Frontal cortex (tissue), 4 donors: ENCODE measurements around the gene LRGUK. TPM values are rescaled to one million over a fixed set of nuclear protein-coding genes. Genes with fewer than 3 reads are reported as not detected.

Experiments used
- DNase-seq, 2 donors: peaks; one replicate each; pipeline ENCODE4 v3.0.0; 2012; ENCODE audit warnings: low spot score in 2 of 2
- FAIRE-seq: peaks from 2 replicates; lab custom pipeline; 2012; peaks lifted over from hg19 to GRCh38; lab: Jason Lieb, UNC
- total RNA-seq: library from RNA; depleted of rRNA; stranded (reverse); fragments of >200 nt; gene quantifications from one replicate; pipeline ENCODE4 v1.2.3, GENCODE V29; 2014
- donor health status: control.
- donor health status: control.
- donor health status: control.

The LRGUK gene
- total RNA-seq, 1 donor from 2014 or later, result 14.3 TPM

DNA sequence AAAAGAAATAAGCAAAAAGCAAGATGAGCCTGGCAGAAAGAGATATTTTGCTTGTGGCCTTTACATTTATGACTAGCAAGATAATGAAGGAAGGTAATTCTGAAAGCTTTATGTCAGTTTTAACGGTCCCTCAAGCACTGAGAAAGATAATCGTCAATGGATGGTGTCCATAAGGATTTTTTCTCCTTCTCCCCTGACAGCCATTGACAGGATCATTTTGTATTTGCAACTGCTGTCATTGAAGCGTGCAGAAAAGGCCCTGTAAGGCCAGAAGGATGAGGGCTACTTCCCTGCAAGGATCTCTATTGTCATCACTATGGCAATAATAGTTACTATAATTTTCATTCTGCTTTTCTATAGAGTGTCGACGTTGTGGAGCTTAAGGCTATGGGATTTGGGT lies 994 bp upstream of the LRGUK start:
- FAIRE-seq (no peak), DNase-seq (no peak)

DNA sequence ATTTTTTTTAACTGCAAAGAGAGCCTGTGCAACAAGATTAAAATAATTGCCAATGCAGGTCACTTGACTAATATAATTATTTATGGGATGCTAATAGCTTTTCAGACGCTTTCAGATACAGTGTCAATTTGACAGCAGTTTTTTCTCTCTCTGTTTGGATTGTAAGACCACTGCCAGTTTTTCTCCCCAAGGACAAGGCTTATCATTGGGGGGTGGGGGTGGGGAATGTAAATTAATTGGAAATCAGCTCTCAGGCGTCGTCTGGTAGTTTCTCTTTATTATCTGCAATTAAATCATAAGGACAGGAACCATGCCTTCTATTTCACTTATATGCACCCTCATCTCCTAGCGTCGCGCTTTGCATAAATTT lies 559 bp upstream of the LRGUK start:
- no peak for FAIRE-seq

DNA sequence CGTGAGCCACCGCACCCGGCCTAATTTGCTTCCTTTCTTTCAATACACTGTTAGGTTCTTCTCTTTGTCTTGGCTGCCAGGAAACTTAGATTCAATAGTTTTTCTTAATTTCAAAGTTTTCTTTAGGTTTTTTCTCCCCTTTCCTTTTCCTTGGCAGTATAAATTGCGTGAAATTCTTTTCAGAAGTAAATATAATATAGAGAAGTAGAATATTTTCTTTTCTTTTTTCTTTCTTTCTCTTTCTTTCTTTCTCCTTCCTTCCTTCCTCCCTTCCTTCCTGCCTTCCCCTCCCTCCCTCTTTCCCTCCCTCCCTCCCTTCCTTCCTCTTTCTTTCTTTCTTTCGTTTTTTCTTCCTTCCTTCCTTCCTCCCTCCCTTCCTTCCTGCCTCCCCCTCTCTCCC lies 1.7 kb downstream of the LRGUK start:
- FAIRE-seq (no peak), DNase-seq (no peak)

More for the DNA sequence above, 559 bp upstream of the LRGUK start:
- DNase-seq, result no peak

DNA sequence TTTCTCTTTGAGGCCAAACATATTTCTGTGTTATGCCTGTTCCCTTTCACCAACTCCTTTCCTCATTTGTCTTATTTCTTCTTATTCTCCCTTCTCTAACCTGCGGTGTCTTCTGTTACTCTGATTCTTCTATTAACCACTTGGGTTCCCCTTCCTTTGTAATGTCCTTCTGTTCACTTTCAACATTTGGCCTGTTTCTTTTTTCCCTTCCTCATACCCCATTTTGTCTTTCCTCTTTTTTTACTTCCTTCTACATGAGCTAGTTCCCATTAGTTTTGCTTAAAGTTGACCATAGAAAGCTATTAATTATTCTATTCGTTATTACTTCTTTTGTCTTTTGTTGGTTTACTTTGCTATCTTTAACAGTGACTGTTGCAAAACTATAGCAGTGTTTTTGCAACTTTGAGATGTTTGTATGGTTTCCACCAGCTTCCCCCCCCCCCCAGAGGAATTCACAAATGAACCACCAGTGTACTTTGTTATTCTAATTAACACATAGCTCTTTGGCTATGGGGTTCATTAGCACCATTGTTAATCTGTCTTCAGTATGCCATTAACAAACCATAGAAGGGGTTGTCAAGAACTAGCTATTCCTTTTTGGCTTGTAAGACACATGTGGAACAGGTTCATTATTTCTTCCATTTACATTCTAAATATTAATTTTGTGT lies 2.9 kb downstream of the LRGUK start:
- FAIRE-seq (no peak), DNase-seq (no peak)

DNA sequence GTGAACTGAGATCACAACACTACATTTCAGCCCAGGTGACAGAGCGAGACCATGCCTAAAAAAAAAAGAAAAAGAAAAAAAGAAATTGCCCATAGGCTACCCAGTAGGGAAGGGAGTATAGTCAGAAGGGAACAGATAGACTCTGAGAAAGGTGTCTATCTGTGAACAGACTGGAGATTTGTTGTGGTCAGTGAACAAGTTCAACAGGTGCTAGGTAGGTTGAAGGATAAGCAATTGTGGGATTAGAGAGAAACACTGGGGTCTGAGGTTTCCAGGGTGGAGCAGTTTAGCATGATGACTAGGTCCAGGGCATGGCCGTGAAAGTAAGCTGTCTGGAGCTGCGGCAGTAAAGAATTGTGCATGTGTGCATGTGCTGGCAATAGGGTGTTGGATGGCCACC lies 6.9 kb downstream of the LRGUK start:
- FAIRE-seq, result no peak
- no peak for DNase-seq

DNA sequence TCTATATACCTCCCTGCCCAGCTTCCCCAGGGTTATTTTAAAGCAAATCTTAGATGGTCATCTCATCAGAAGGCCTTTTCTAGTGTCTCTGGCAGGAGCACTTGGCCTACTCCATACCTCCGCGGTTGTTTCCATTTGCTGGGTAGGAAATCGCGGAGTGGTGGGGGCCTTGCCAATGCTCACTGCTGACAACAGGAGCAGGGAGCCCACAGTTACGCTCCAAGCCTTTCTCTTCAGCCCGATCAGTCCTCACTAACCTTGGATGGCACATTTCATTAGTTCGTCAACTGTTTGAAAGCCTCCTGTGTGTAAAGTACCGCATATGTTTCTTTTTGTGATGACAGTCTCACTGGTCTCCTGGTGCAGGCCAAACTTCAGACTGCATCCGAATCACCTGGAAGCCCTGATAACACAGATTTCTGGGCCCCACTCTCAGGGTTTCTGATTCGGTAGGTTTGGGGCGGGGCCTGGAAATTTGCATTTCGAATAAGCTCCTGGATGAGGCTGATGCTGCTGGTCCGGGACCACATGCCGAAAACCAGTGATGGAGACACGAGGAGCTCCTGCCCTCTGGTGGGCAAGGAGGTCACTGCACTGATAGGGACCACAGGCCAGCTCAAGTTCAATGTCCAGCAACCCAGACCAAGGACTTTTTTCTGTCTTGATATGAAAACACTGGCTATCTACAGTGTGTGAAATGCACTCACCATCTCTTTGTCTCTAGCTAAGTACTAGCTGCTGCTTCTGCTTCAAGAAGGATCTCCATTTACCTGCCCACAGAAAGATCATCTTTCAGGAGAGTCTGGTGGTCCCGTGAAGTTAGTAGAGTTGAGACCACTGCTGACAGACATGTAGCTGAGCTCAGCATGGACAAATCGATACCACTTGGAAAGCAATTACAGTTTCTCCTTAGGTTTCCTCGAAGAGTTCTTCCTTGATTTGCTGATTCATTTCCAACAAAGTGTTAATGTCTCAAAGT lies 14.0 kb downstream of the LRGUK start:
- FAIRE-seq (no peak), DNase-seq (peak; percentile 37 to 71)

DNA sequence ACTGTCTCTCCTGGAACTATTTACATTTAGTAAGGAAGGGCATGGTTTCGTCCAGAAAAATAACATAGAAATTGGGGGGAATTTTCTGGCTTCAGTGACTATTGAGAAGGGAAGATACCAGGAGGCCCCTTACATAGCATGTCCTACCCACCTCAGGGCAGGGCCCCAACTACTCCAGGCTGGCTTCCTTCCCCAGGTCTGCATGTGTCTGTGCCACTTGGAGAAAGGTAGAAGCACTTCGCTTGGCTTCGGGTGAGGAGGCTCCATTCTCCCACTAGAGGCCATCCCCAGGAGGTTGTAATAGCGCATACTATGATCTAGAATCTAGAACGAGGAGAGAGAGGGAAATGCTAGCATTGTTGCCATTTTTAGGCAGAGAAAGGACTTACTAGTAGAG lies 14.7 kb downstream of the LRGUK start:
- FAIRE-seq, result no peak

DNA sequence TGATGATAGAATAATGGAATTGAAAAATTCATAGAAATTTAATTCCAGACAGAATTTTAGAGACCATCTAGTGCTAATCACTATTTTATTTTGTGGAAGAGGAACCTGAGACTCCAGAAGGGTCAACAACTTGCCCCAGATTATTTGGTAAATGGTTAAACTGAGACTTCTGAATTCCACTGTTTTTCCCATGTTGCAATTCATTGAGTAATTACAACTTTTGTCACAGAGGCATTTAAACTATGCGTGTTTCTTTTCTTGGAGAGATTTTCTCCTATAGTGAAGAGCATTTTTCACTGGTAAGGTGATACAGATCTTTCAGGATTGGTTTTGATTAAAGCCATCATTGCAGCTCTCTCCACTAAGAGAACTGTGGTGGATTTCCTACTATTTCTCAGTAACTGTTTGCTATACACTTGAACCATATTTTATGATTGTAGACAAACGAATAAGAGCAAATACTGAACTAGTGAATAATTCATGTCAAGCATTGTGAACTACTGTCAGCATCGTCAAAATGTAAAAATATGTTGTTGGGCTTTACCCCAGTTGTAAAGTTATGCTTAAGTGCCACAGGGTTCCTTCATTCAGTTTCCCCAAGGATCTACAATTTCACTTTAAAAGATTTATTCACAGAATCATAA lies 26.5 kb downstream of the LRGUK start:
- no peak for FAIRE-seq

More for the DNA sequence above, 14.7 kb downstream of the LRGUK start:
- DNase-seq, result no peak

DNA sequence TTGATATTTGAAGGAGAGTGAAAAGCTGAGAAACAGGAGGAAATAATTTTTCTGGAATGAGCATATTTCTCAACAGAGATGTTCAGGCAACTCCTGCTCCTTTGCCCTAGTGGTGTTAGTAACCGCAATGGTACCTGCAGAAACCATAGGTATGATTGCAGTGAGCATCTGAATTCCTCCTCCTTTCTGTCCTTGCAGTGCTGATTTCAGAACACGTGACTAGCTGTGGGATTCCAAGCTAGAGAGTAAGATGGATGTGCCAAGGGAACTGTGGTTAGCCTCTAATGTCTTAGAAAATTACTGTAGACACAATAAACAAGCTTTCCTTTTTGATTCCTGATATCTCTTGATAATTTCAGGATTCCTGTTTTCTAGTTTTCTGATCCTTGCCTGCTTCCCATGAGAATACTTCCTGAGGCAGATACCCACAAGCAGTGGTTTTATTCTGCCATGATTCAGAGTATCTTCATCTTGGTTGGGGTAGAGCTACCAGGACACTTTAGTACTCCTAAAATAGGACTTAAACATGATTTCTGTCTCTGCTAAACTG lies 27.5 kb downstream of the LRGUK start:
- FAIRE-seq, result no peak
- DNase-seq, result no peak

More for the DNA sequence above, 26.5 kb downstream of the LRGUK start:
- DNase-seq, result no peak

DNA sequence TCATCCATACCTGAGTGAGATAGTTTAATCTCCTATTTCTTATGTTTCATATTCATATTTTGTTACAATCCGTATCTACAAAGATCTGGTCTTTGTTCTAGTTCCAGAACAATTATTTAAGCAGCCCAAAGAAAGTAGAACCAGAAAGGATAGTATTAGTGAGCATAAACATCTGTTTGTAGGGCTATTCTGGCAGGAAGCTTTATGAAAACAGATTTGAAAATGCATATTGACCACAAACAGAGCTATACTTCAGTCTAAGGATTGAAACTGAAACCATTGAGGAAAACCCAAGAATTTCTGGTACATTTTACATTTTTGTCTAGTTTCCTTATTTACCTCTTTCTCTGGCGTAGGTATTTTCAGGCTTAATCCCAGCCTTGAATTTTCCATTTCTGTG lies 28.1 kb downstream of the LRGUK start:
- FAIRE-seq (no peak), DNase-seq (no peak)

DNA sequence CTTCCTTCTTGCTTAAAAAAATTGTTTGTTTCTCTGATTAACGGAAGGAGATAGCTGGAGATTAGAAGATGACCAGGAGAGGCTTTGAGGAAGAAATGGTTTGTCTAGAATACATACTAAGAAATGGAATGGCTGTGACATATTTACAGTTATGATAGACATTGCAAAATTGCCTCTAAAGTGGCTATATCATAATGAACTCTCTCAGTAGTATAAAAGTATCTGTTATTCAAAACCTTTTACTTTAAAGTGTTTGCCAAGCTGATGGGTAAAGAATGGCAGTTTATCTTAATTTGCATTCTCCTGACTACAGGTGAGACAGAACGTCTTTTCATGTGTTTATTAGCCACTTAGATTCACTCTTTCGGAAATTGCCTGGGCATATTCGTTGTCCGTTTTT lies 28.7 kb downstream of the LRGUK start:
- DNase-seq (no peak), FAIRE-seq (no peak)

DNA sequence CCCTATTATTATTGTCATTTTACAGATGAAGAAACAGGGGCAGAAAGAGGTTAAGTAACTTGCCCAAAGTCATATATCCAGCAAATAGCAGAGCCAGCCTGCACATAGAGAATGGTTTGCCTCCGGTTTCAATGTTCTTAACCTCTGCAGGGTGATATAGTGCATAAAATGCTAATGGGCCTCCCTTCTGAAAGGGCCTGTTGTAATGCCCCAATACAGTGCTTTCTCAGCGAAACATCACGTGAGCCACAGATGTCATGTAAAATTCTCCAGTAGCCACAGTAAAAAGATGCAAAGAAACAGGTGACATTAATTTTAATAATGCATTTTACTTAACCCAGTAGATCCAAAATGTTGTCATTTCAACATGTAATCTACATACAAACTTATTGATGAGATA lies 38.1 kb downstream of the LRGUK start:
- no peak for FAIRE-seq
- peak in 1 of 2 donors; percentile 10 for DNase-seq

DNA sequence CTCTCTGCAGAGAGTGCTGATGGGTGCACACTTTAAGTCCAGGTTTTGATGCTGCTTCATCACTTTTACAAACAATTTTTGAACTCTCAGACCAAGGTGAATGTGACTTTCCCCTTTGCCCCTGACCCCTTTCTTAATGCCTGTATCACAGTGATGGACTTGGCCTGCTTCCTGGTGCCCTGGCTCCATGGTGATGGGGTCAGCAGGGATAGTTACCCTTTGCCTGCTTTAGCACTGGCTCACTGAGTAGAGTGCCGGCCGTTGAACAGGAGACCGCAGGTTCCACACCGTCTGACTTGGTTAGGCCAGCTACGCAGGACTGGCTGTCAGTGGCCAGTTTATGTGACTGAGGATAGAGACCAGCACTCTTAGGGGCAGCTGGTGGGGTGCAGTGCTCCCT lies 40.1 kb downstream of the LRGUK start:
- no peak for DNase-seq
- no peak for FAIRE-seq

DNA sequence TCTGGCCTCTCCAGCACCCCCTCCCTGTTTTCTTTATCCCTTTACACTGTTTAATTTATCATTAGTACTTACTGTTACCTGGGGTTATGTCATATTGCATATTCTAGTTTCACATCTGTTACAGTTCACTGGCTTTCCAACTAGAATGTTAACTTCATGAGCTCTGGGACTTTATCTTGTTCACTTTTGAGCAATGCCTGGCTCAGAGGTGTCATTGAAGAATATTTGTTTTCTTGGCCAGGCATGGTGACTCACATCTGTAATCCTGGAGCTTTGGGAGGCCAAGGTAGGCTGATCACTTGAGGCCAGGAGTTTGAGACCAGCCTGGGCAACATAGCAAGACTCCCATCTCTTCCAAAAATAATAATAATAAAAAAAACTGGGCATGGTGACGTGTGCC lies 40.7 kb downstream of the LRGUK start:
- DNase-seq (no peak), FAIRE-seq (no peak)

DNA sequence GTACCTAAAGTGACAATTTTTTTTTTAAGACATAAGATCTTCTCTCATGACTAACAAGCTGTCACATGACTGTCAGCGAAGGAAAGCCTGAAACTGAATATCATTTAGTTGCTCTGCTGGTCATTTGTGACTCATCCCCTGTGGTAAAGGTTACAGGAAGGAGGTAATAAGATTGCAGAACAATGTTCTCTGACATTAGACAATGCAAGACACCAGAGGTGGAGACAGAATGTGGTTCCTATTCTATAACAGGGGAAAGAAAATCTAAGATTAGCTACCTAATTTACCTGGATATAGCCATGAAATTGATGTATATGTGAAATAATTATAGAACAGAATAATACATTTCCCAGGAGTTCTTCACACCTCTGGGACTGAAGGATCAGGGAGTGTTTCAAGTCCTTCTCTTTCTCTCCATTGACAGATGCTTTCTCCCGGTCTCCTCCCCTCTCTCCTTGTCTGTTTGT lies 47.7 kb downstream of the LRGUK start:
- FAIRE-seq, result no peak
- DNase-seq, result no peak

DNA sequence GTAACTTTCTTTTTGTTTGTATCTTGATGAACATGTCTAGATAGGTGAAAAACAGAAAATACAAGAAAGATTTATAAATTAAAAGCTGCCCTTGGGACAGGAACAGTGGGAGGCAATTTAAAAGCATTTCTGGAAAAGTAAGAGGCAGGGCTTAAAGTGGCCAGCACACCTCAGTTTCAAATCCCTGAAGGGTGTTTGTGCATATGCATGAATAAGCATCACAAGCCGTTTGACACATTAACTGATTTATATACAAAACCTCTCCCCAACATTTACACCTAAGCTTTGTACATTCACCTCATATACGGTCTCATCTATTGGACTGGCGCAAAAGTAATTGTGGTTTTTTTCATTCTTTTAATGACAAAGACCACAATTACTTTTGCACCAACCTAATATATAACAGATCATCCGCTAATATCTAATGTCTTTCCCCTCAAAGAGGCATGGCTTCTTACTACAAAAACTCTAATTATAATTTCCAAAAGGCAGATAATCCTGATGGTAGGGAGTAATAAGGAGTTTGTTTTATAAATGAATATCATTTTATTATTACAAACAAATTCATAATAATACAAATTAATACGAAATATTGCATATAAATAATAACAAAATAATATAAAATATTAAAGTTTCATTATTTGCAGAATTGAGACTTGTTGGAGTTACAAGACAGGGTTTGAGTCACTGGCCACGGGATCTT lies 48.3 kb downstream of the LRGUK start:
- no peak for FAIRE-seq
- DNase-seq, result no peak

DNA sequence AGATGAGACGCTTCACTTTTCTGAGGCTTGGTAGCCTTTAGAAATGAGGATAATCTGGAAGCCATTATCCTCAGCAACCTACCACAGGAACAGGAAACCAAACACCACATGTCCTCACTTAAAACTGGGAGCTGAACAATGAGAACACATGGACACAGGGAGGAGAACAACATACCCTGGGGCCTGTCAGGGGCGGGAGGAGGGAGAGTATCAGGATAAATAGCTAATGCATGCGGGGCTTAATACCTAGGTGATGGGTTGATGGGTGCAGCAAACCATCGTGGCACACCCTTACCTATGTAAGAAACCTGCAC lies 48.9 kb downstream of the LRGUK start:
- no peak for DNase-seq
- FAIRE-seq, result no peak

DNA sequence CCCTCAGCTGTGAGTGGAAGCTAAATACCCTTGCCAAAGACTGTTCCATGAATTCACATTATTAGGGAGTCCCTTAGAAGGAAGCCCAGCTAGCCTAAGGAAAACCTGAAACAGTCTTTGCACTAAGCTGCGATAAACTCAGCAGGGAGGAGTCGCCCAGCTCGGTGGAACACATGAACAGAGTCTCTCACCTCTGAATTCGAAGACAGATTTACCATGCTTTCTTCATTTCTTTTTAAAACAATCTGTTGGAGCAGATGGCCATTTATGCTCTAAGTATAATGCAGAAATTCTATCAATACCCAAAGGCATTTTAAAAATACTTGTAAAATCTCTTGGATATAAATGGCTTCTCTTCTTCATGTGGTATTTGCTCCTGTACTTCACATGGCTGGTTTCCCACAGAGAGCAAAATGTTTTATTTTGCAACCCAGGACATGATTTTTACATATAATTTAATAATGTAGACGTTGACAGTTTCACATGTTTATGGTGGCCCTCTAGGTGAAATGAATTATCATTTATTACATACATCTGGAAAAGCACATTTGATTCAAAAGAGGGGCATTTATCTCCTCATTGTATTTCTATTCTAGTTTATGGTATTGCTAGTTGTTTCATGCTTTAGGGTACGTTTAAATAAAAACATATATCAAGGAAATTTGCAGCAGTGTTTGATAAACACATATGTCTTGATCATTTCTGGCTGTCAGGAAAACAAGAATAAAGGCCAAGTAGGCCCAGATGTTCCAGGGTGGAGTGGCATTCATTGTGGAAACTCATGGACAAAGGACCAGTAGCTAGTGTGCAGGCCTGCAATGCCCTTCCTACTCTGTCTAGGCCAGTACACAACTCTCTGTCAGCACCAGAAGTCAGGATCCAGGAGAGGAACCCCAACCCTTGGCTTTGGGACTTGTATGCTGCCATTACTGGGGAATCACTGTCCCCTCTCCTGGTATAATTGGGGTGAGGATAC lies 52.2 kb downstream of the LRGUK start:
- DNase-seq, result no peak

DNA sequence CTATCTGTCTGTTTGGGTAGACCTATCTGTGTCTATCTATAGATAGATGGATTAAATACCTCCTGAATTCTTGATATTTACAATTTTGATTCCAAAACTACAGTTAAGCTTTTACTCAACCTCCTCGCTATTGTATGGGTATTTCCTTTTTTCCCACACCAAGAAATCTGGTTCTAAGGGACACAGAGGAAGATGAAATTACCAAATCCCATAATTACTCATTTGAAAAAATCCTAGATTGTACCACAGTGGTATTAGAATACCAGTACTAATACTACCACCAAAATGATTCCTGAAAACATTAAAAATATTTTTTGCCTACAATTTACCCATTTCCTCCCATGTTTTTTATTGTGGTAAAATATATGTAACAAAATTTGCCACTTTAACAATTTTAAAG lies 53.2 kb downstream of the LRGUK start:
- no peak for FAIRE-seq

More for the DNA sequence above, 52.2 kb downstream of the LRGUK start:
- no peak for FAIRE-seq

More for the DNA sequence above, 53.2 kb downstream of the LRGUK start:
- DNase-seq, result no peak
